ENCODE results near the gene POMT2. TPM values are rescaled to one million over a fixed set of nuclear protein-coding genes. Genes with fewer than 3 reads are reported as not detected.

POMT2 gene
- total and polyA plus RNA-seq, 8 donors: 11.9 to 29.5 (median 15.4) TPM

- WGBS, 2 donors: 87 to 89% methylated on average over 8 of the region's 8 CpGs
- Histone ChIP-seq H3K4me3 (no peak overlapping the region), H3K9me3 (no peaks in the 10 kb centered on the region), H3K27me3 (no peaks in the 10 kb centered on the region), H3K27ac (no peak overlapping the region), H3K4me1 (peaks cover 0 to 8% (median 0%) of the 10 kb centered on the region in 3 donors), H3K36me3 (no peaks in the 10 kb centered on the region)
- ATAC-seq (no peak), DNase-seq (peak in 1 of 6 donors; percentile 53), FAIRE-seq (no peak)
- intact Hi-C loops (cut with DNase I): no loop called here
- TF ChIP-seq, protein P1, sequence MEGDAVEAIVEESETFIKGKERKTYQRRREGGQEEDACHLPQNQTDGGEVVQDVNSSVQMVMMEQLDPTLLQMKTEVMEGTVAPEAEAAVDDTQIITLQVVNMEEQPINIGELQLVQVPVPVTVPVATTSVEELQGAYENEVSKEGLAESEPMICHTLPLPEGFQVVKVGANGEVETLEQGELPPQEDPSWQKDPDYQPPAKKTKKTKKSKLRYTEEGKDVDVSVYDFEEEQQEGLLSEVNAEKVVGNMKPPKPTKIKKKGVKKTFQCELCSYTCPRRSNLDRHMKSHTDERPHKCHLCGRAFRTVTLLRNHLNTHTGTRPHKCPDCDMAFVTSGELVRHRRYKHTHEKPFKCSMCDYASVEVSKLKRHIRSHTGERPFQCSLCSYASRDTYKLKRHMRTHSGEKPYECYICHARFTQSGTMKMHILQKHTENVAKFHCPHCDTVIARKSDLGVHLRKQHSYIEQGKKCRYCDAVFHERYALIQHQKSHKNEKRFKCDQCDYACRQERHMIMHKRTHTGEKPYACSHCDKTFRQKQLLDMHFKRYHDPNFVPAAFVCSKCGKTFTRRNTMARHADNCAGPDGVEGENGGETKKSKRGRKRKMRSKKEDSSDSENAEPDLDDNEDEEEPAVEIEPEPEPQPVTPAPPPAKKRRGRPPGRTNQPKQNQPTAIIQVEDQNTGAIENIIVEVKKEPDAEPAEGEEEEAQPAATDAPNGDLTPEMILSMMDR (IDR thresholded peaks at IDR 0.05): no peak
These were observed 54.3 kb downstream of the POMT2 start for GRCh38 chr14:77266336-77266735.

DNA sequence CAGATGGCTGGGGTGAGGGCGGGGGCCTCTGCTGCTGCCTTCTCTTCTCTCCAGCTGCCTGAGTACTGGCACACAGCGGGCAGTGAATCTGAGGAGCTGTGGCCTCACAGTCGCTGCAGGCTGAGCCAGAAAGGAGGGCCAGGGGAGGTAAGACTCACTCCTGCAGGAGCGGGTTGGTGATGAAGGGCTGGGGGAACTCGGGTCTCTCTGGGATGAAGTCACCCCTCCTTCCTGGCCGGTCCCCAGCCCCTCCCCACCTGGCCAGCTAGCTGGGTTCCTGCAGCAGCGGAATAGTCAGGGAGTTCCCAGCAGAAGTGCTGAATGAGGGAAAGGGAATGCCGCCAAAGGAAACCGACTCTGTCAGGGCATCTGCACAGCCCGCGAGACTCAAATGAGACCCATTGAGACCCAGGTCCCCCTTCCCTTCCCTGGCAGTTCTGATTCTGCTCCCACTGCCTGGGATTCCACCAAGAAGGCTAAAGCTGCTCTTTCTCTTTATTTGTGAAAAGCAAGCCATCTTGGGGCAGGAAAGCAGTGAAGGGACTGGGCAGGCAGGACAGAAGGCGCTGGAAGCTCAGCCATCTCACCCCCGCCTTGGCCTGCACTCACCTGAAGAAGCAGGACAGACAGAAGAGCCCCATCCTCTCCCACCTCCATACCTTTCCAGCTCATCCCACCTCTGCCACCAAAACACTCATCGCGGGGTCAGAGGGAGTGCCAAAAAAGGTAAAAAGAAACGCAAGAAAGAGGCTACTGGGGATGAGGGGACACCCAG is 54.9 kb downstream of the POMT2 start:
- intact Hi-C loops (cut with DNase I): no loop called here
- H3K4me3 ChIP-seq: no peak overlapping the region
- H3K4me1 ChIP-seq: peaks cover 0 to 2% (median 0%) of the 10 kb centered on the region in 3 donors
- FAIRE-seq: no peak
- WGBS, 2 donors: 82 to 86% methylated on average over 15 to 16 of the region's 16 CpGs
- no peak overlapping the region for H3K27ac ChIP-seq
- H3K27me3 ChIP-seq: no peaks in the 10 kb centered on the region
- H3K36me3 ChIP-seq: no peaks in the 10 kb centered on the region
- no peaks in the 10 kb centered on the region for H3K9me3 ChIP-seq
- no peak for ATAC-seq
- TF ChIP-seq, protein P1 (IDR thresholded peaks at IDR 0.05): no peak
- DNase-seq: peak in 1 of 6 donors; percentile 31

GRCh38 chr14:77265187-77265515 is 55.5 kb downstream of the POMT2 start:
- ATAC-seq (no peak), FAIRE-seq (no peak), DNase-seq (peak in 2 of 6 donors; percentile 22 to 30)
- H3K36me3 ChIP-seq: no peaks in the 10 kb centered on the region
- TF ChIP-seq, protein P1 (IDR thresholded peaks at IDR 0.05): no peak
- H3K27me3 ChIP-seq: no peaks in the 10 kb centered on the region
- no peak overlapping the region for H3K27ac ChIP-seq
- WGBS, 2 donors: 73 to 82% methylated on average over 2 of the region's 2 CpGs
- H3K4me1 ChIP-seq: no peaks in the 10 kb centered on the region
- no peaks in the 10 kb centered on the region for H3K9me3 ChIP-seq
- H3K4me3 ChIP-seq: no peak overlapping the region
- intact Hi-C loops (cut with DNase I): no loop called here

- no peak overlapping the region for H3K27ac ChIP-seq
- no peak for ATAC-seq
- H3K9me3 ChIP-seq: no peaks in the 10 kb centered on the region
- 82 to 90% methylated on average over 16 of the region's 16 CpGs for WGBS, 2 donors
- no peaks in the 10 kb centered on the region for H3K4me1 ChIP-seq
- intact Hi-C loops (cut with DNase I): no loop called here
- no peak overlapping the region for H3K4me3 ChIP-seq
- no peak for FAIRE-seq
- DNase-seq: peak in 2 of 6 donors; percentile 22 to 36
- H3K27me3 ChIP-seq: no peaks in the 10 kb centered on the region
- H3K36me3 ChIP-seq: no peaks in the 10 kb centered on the region
- TF ChIP-seq, protein P1 (IDR thresholded peaks at IDR 0.05): no peak
These were observed 56.1 kb downstream of the POMT2 start for GRCh38 chr14:77264466-77265186.

DNA sequence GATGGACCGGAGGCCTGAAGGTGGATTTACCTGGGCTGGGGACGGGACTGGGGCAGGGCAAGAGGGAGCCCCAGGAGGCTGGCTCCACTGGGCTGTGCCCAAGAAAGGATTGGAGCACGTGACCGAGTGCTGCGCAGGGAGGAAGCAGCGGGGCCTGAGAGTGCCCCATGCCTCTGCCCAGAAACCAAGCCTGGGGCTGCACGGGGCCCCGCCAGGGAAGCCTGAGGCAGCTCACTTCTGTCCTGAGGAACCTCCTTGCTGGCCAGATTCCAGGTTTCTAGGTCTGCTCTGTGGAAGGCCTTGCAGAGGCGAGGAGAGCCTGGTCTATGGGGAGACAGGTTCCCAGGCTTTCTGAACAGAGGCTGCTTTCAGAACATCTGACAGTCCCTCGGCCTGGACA is 60.1 kb downstream of the POMT2 start:
- WGBS, 2 donors: 56 to 57% methylated on average over 10 of the region's 10 CpGs
- FAIRE-seq: no peak

More for the DNA sequence above, 60.1 kb downstream of the POMT2 start:
- TF ChIP-seq, protein P1 (IDR thresholded peaks at IDR 0.05): no peak
- Histone ChIP-seq H3K27ac (no peak overlapping the region), H3K9me3 (no peaks in the 10 kb centered on the region), H3K4me3 (no peak overlapping the region), H3K27me3 (no peaks in the 10 kb centered on the region), H3K36me3 (no peaks in the 10 kb centered on the region), H3K4me1 (no peaks in the 10 kb centered on the region)
- peak in 1 of 6 donors; percentile 34 for DNase-seq
- intact Hi-C loops (cut with DNase I): no loop called here
- ATAC-seq: peak in 2 of 4 donors; percentile 42 to 51
